HG03342 (cell line): ENCODE data around the gene LIMCH1.
"Not testable (repeated sequence)": the region's sequence is repeated elsewhere in the genome, so short reads cannot be mapped to it uniquely, and the experiment has no call there.

Experiments used
- ATAC-seq: cut with Tn5 transposase; IDR thresholded peaks from one replicate; pipeline ENCODE4 v1.9.1; 2021; ENCODE audit warnings: mild to moderate bottlenecking, moderate library complexity; ENCODE audit not compliant: unreplicated experiment

The LIMCH1 gene

DNA sequence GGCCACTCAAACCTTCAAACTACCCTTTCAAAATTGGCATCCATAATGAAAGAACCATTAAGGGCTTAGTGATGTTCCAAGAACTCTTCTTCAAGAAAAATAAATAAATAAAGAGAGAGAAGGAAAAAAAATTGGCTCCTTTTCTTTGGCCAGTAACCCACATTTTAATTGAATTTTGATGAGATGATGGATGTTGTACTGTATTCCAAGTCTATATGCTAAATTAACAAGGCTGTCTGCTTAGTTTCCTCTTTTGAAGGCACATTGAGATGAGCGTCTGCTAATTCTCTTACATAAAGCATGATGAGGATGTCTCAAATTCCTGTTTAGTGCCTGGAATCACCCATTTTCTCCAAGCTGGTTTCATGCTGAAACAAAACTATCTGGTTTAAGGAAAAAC lies 177.2 kb downstream of the LIMCH1 start:
- no peak for ATAC-seq

- no peak for ATAC-seq
These were observed 180.9 kb downstream of the LIMCH1 start for GRCh38 chr4:41718907-41719306.

DNA sequence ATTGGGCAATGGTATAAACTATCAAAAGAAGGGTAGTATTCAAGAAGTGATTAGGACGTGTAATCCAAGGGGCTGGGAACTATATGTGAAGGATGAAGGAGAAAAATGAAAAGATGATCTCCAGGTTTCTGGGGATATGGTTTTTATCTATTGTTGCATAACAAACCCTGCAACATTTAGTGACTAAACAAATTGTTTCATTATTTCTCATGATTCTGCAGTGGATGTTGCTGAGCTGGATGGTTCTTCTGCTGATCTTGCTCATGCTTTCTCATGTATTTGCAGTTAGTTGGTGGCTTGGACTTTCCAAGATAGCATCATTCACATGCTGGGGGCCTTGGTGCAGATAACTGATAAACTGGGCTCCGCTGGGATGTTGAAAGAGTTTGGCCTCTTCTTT lies 181.5 kb downstream of the LIMCH1 start:
- ATAC-seq, result no peak

DNA sequence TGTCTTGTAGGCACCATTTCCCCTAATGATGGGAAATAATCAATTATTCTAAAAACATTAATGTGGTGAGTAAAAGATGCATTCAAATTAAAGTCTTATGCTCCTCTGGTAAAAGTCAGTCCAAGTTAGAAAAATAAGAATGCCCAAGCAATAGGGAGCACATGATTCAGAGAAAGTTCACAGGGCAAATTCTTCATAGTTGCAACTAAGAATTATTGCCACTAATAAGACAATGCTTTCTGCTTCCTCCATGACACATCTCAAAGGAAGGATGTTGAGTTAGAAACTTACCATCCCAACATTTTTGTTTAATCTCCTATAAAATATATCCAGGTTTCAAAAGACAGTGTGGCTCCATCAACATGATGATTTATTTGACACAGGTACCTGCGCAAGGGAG lies 184.2 kb downstream of the LIMCH1 start:
- no peak for ATAC-seq

GRCh38 chr4:41723286-41723685 lies 185.3 kb downstream of the LIMCH1 start:
- ATAC-seq, result no peak

- no peak for ATAC-seq
These were observed 187.3 kb downstream of the LIMCH1 start for GRCh38 chr4:41725254-41725653.

- ATAC-seq, result no peak
These were observed 190.1 kb downstream of the LIMCH1 start for GRCh38 chr4:41727861-41728572.

- ATAC-seq, result no peak
These were observed 190.6 kb downstream of the LIMCH1 start for GRCh38 chr4:41728573-41728913.

DNA sequence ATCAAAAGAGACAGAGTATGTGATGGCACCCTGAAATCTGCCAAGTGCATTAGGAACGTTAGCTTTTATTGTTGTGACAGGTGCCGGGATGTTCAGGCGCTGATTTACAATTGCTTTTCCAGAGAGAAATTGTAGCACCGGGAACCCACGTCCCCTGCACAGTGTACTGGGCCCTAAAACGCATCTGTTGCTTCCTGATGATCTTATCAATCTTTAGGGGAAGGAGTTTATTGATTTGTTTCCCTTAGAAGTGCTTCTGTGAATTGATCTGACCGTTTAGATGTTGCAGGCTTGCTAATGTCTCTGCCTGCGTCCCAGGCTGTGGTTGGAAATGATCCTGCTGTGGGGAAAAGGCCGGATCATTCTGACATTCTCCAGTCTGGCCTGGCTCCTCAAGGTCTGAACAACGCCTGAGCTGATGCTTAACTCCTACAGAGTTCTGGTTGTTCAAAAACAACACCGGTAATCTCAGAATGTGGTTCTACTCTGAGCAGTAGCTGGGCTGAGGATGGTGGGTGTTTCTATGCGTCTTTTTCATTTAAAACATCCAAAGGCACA lies 193.7 kb downstream of the LIMCH1 start:
- no peak for ATAC-seq

- no peak for ATAC-seq
These were observed 196.4 kb downstream of the LIMCH1 start for GRCh38 chr4:41734371-41734770.

- ATAC-seq, result not testable (repeated sequence)
These were observed 199.5 kb downstream of the LIMCH1 start for GRCh38 chr4:41737491-41737890.

- no peak for ATAC-seq
These were observed 203.4 kb downstream of the LIMCH1 start for GRCh38 chr4:41741354-41741753.

DNA sequence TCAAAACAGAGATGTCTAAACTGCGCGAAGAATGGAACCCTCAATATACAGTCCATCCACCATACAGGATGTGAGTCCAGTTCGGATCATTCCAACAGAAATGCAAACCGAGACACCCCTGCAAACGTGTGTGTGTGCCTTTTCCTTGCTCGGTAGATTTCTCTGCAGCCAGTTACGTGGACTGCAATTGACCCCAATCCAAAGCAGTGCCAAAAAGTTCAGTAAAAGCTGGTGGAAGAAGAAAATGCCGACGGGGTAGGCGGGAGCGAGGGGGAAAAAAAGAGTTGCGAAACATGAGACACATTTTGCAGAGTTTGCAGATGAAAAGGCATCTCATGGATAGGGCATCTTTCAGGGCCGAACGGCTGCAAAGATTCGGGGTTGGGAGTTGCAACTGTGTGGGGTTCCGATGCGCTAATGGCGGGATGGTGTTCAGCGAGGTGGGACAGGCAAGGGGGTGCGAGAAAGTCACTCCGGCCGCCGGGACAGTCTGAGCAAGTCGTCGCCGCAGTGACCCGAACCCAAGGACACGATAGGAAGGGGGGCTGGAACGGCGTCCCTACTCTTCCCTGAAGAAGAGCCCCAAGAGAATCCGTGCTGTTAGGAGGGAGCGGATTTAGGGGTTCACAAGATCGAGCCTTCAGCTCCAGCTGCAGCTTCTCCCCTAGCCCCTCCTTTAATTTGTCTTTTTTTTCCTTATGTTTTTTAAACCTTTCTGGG lies 206.8 kb downstream of the LIMCH1 start:
- no peak for ATAC-seq

DNA sequence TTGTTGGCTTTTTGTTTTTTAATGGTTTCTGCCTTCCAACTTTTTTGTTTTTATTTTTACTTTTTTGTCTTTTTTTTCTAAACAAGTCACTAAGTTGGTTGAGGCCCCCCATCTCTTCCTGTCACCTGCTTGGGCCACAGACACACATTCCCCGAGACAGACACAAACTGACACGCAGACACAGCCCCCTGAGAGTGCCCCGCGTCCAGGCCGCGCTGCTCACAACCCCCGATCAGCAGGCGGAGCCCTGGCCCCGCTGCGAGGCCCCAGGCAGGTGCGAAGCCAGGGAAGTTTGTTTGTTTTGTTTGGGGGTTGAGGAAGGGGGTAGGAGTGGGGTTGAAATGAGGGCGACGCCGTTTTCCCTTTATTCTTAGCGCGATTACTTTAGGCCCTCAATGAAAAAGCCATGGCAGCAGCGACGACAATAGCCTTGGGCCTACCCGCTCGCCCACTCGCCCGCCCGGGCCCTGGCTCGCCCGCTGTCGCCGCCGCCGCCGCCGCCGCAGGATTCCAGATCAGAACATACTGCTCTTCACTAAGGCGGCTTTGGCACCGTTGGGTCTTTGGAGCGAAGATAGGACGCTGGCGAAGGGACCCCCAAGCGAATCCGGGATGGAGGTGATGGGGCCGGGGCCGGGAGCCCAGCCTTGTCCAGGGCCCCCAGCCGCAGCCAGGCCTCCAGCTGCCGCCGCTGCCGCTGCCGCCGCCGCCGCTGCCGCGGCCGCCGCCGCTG lies 207.5 kb downstream of the LIMCH1 start:
- ATAC-seq, result no peak

- no peak for ATAC-seq
These were observed 208.1 kb downstream of the LIMCH1 start for GRCh38 chr4:41746025-41746439.

DNA sequence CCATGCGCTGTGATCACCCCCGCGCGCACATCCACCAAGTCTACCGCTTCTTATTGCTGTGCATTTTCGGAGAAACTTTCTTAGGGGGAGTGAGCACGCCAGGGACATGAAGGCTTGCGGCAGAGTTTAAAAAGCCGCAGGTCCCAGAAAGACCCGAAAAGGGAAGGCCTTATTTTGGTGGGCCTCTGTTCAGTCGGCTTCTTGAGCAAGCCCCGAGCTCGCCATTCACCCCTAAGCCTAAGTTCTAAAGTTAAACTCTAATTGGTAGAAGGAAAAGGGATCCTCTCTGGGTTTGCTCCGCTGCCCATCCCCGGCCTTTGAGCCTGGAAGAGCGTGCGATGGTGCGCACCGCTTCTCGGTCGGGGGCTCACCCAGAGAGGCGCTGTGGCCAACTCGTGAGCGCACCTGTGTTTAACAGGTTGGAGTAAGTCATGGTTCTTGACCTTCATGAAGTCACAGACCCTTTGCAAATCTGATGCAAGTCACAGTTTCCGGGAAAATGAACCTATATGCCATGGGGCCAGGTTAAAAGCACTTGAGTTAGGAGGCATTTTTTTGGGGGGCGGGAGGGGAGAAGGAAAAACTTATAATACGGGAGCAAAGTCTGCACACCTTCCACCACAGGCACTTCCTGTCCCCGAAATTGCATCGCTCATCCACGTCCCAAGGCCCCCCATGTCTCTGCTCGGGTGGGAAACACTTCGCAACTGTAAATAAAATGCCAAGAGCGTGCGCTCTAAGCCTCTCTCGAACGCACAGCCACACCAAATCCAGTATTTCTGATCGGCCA lies 208.7 kb downstream of the LIMCH1 start:
- no peak for ATAC-seq

GRCh38 chr4:41747230-41748055 lies 209.5 kb downstream of the LIMCH1 start:
- ATAC-seq, result no peak

DNA sequence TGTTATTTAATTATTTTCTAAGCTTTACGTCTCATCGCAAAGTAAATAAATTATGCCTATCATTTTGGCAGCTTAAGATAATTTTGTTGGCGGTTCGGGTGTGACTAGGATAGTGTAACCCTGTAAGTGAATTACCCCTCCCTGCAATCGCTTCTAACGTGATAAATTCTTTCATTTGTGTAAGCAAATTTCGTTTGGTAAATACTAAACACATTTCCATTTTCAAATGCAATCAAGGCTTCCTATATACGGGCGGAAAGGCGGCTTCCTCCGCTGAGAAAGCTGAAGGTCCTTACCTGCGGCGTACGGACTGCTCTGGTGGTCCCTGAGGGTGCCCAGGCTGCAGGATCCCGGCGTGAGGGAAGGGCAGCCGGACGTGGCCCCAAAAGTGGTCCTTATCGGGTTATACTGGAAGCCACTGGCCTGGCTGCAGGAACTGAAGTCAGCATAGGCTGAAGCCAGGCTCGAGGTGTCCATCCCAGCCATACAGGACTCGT lies 210.2 kb downstream of the LIMCH1 start:
- no peak for ATAC-seq

GRCh38 chr4:41748571-41749475 lies 210.9 kb downstream of the LIMCH1 start, which contains the start of gene PHOX2B:
PHOX2B (minus strand) TSS chr4:41748725; CDS start chr4:41748610, 115 bp downstream.
- no peak for ATAC-seq
